ENCODE data around the gene PRDM16.

Gene PRDM16

DNA sequence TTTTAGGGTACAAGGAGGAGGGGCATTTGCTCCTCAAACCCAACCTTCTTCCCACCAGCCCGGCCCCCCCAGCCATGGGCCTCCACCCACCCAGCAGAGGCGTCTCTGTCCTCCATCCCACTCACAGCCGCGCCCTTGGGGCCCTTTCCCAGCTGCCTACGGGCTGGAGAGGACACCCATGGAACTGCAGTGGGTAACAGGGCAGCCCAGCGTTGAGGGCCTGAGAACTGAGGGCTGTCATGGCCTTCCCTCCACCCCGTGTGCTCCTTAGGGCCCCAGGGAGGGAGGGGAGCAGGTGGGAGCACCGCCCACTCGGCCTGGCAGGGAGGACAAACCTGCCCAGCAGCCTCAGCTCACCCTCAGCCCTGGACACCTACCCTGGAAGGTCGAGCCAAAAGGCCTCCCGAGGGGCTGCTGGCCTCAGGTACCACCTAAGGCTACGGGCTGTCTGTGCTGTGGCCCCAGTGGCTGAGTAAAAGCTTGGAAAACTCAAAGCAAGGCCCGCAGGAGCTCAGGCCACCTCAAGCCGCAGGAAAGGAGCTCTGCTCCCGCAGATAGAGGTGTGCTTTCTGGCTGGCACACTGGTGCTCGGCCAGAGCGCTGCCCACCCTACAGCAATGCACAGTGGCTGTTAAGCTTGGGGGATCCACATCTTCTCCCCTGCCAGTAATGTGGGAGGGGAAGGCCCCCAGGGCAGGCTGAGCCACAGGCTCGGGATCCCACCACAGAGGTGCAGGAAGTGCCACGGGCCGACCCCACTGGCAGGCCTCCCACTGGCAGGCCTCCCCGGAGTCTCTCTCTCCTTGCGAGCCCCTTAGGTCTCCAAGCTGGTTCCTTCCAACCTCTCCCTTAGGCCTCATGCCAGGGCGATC, 383.2 kb downstream of the PRDM16 start:
- DNase-seq (ENCODE audit: low read depth), result no peak
- no peak overlapping the region for H3K4me3 ChIP-seq (ENCODE audit: low read depth, low read length)
- TF ChIP-seq, protein P1, sequence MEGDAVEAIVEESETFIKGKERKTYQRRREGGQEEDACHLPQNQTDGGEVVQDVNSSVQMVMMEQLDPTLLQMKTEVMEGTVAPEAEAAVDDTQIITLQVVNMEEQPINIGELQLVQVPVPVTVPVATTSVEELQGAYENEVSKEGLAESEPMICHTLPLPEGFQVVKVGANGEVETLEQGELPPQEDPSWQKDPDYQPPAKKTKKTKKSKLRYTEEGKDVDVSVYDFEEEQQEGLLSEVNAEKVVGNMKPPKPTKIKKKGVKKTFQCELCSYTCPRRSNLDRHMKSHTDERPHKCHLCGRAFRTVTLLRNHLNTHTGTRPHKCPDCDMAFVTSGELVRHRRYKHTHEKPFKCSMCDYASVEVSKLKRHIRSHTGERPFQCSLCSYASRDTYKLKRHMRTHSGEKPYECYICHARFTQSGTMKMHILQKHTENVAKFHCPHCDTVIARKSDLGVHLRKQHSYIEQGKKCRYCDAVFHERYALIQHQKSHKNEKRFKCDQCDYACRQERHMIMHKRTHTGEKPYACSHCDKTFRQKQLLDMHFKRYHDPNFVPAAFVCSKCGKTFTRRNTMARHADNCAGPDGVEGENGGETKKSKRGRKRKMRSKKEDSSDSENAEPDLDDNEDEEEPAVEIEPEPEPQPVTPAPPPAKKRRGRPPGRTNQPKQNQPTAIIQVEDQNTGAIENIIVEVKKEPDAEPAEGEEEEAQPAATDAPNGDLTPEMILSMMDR (conservative IDR thresholded peaks at IDR 0.05; ENCODE audit: low read depth, low read length), result no peak

DNA sequence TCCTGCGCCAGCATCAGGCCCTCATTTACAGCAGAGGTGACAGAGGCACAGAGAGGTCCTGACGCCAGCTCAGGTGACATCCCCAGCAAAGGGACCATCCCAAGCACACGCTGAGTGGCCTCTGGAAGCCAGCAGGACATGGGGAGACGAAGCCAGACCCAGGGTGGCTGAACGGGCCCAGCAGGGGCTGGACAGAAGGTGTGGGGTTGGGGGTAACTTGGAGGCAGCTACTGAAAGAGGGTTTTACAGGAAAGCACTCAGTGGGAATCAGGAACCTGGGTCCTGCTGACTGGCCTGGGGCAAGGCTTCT, 383.8 kb downstream of the PRDM16 start:
- no peak for DNase-seq (ENCODE audit: low read depth)
- H3K4me3 ChIP-seq (ENCODE audit: low read depth, low read length), result no peak overlapping the region
- TF ChIP-seq, protein P1 (conservative IDR thresholded peaks at IDR 0.05; ENCODE audit: low read depth, low read length), result no peak

DNA sequence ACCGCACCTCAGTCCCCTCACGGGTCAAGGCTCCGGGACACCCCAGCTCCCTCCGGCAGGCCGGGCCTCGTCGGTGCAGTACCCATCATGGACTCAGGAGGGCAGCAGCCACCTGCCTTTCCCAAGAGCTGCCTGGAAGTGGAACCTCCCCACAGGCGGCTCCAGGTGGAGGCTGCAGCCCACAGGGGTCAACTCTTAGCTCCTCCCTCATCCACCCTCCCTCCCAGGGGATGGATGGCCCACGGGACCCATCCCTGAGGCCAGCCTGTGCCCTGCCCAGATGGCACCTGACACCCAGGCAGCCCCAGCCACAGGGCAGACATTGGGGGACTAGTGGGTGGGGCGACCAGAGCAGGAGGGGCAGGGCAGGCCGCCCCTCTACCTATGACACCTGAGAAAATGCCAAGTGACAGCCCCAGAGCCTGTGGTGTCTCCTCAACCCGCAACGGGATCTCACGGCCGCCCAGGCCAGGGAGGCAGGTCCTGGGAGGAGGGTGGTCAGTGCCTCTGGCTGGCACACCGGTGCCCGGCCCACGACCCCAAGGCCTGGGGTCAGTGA, 384.3 kb downstream of the PRDM16 start:
- DNase-seq (ENCODE audit: low read depth), result peak; percentile 81
- TF ChIP-seq, protein P1 (conservative IDR thresholded peaks at IDR 0.05; ENCODE audit: low read depth, low read length), result peak; percentile 92
- H3K4me3 ChIP-seq (ENCODE audit: low read depth, low read length), result no peak overlapping the region

DNA sequence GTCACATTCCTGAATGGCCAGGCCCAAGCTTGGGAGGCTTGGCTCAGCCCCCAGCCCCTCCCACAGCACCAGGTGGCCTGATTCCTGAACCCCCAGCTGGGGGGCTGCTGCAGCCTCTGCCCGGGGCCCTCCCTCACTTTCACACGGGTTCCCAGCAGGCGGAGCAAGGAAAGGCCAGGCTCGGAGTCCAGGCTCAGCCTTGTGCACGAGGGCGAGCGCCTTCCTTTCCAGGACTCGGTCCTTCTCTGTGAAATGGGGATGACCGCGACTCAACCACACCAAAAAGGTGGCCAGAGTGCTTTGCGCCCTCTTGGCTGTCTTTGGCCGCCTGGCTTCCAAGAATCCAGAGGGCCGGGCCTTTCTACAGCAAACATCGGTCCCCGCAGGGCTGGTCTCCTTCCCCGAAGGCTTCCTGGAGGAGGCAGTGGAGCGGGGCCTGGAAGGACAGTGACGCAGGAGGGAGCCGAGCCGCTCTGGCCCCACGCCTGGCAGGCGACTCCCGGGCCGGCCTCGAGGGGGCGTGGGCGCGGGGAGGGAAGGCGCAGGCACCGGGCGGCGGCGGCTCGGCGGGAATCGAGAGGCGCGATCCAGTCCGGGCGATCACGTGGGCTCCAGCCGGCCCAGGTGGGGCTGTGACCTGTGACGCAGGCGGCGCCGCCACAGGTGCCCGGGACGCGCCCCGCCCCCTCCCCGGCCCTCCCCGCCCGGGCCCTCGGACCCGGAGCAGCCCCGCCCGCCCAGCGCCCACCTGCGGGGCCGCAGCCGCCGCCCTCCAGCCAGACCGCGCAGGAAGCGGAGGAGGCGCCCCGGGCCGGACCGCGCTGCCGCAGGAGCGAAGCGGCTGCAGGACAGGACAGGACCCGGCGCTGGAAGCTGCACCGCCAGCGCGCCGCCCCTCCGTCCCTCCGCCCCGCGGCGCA, 385.1 kb downstream of the PRDM16 start, which contains the start of gene ARHGEF16:
Gene ARHGEF16, plus strand, starts transcription at position 775 of the 920 bp plus-strand sequence. CDS start 8,420 bp downstream, outside the sequence.
- TF ChIP-seq, protein P1 (conservative IDR thresholded peaks at IDR 0.05; ENCODE audit: low read depth, low read length), result peak; percentile 33
- H3K4me3 ChIP-seq (ENCODE audit: low read depth, low read length), result peak within 1 kb of the TSS; percentile 50
- DNase-seq (ENCODE audit: low read depth), result peak; percentile 44

DNA sequence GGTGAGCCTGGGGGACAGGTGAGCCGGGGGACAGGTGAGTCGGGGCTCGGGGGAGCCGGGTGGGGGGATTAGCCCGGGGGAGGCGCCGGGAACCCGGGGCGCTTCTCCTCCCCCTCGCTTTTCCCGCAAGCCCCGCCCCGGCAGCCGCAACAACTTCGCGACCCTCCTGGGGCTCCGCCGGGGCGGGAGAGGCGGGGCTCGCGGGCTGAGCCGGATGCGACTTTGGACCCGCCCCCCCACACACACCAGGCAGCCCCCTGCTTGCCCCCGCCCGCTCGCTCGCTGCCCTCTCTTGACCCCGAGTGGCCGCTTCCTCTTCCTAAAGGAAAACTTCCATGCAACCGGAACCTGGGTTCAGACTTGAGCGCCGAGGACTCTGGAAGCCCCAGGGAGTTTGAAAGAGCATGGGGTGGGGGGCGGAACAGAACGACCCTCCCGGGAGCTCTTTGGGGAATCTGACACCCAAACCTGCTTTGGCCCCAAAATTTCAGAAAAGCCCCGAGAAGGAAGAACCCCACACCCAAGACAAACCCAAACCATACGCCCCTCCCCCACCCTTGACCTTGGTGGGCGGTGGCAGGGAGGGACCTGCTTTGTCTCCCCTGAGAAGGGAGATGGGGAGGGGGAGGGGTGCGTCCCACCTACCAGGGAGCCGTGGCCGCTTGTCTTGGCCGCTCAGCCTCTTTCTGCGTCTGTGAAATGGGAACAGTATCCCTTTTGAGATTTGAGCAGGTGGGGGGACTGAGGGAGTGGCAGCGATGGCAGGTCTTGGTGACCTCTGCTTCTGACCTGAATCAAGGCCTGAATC, 386.0 kb downstream of the PRDM16 start:
- peak overlapping the region; percentile 50 for H3K4me3 ChIP-seq (ENCODE audit: low read depth, low read length)
- TF ChIP-seq, protein P1 (conservative IDR thresholded peaks at IDR 0.05; ENCODE audit: low read depth, low read length), result no peak
- no peak for DNase-seq (ENCODE audit: low read depth)

Data from choroid plexus epithelial cell (primary cell).